HG03280 (cell line): ENCODE measurements around the gene TLX3.

ENCODE experiments used
- ATAC-seq: cut with Tn5 transposase; IDR thresholded peaks from one replicate; pipeline ENCODE4 v1.9.1; 2021; ENCODE audit warnings: mild to moderate bottlenecking, moderate library complexity; ENCODE audit not compliant: unreplicated experiment

TLX3 gene

GRCh38 chr5:171300358-171300757, 8.7 kb upstream of the TLX3 start:
- ATAC-seq: no peak

- no peak for ATAC-seq
Observed at GRCh38 chr5:171306166-171306565, 2.9 kb upstream of the TLX3 start.

- ATAC-seq: no peak
Observed at GRCh38 chr5:171306781-171307591, 2.1 kb upstream of the TLX3 start.

GRCh38 chr5:171307789-171308452, 1.1 kb upstream of the TLX3 start:
- no peak for ATAC-seq

- no peak for ATAC-seq
Observed at GRCh38 chr5:171309276-171310211, 496 bp downstream of the TLX3 start.

- no peak for ATAC-seq
Observed at GRCh38 chr5:171310212-171310818, 1.3 kb downstream of the TLX3 start.

GRCh38 chr5:171310819-171311321, 1.8 kb downstream of the TLX3 start:
- no peak for ATAC-seq

GRCh38 chr5:171311322-171312077, 2.5 kb downstream of the TLX3 start:
- ATAC-seq: no peak

GRCh38 chr5:171312129-171312974, 3.3 kb downstream of the TLX3 start:
- ATAC-seq: no peak

- no peak for ATAC-seq
Observed at GRCh38 chr5:171313481-171314206, 4.6 kb downstream of the TLX3 start.

GRCh38 chr5:171314728-171315385, 5.8 kb downstream of the TLX3 start:
- no peak for ATAC-seq

GRCh38 chr5:171315386-171315891, 6.4 kb downstream of the TLX3 start:
- no peak for ATAC-seq

- ATAC-seq: no peak
Observed at GRCh38 chr5:171315925-171316257, 6.8 kb downstream of the TLX3 start.

- no peak for ATAC-seq
Observed at GRCh38 chr5:171316258-171317121, 7.4 kb downstream of the TLX3 start.

- no peak for ATAC-seq
Observed at GRCh38 chr5:171317230-171317629, 8.2 kb downstream of the TLX3 start.

- no peak for ATAC-seq
Observed at GRCh38 chr5:171318026-171318425, 9.0 kb downstream of the TLX3 start.

GRCh38 chr5:171321447-171321846, 12.4 kb downstream of the TLX3 start:
- no peak for ATAC-seq
